ENCODE measurements around the gene HPSE.

DNA sequence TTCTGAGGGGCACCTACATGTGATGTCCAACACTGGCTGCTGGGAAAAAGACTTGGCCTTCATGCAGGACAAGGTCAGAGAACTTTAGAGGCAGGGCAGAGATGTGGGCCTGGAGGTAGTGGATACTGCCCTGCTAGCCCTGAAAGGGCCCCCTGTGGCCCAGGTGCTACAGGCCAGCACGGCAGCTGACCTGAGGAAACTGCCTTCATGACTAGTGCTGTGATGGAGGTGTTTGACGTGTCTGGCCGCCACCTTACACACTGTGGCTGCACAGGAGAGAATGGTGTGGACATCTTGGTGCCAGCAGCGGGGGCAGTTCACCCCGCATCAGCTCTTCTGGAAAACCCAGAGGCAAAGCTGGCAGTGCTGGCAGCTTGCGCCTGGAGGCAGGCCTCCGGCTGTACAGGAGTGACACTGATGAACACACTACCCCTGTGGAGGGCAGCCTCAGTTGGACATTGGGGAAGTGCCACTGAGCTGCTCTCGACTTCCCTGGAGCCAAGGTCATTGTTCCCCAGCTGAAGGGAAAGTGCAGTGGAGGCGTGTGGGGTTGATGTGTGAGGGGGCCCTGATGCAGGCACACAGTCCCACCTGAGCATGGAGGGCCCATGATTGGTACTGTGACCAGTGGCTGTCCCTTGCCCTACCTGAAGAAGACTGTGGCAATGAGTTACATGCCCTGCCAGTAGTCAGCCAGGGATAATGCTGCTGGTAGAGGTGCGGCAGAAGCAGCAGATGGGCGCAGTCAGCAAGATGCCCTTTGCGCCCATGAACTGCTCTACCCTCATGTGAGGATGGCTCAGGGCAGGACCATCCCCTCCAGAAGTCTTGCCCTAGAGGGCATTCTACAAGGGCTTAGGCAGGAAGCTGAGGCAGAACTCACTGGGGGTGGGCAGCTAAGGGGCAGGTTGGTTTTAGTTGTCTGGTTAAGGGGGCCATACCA, 87.0 kb downstream of the HPSE start:
- TF ChIP-seq ZSCAN20 (CRISPR knock-in tag; IDR thresholded peaks at IDR 0.05; ENCODE audit: borderline replicate concordance): no peak
- TF ChIP-seq, protein P1, sequence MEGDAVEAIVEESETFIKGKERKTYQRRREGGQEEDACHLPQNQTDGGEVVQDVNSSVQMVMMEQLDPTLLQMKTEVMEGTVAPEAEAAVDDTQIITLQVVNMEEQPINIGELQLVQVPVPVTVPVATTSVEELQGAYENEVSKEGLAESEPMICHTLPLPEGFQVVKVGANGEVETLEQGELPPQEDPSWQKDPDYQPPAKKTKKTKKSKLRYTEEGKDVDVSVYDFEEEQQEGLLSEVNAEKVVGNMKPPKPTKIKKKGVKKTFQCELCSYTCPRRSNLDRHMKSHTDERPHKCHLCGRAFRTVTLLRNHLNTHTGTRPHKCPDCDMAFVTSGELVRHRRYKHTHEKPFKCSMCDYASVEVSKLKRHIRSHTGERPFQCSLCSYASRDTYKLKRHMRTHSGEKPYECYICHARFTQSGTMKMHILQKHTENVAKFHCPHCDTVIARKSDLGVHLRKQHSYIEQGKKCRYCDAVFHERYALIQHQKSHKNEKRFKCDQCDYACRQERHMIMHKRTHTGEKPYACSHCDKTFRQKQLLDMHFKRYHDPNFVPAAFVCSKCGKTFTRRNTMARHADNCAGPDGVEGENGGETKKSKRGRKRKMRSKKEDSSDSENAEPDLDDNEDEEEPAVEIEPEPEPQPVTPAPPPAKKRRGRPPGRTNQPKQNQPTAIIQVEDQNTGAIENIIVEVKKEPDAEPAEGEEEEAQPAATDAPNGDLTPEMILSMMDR (CRISPR knock-in tag; IDR thresholded peaks at IDR 0.05): no peak
- TF ChIP-seq, protein P2, sequence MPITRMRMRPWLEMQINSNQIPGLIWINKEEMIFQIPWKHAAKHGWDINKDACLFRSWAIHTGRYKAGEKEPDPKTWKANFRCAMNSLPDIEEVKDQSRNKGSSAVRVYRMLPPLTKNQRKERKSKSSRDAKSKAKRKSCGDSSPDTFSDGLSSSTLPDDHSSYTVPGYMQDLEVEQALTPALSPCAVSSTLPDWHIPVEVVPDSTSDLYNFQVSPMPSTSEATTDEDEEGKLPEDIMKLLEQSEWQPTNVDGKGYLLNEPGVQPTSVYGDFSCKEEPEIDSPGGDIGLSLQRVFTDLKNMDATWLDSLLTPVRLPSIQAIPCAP (CRISPR knock-in tag; IDR thresholded peaks at IDR 0.05; ENCODE audit: low read depth): no peak

Measured in HepG2 (cell line).